Erythroblast (primary cell): Measurements from ENCODE around the gene MAP1S.

ENCODE experiments used
- GATA1 ChIP-seq: IDR thresholded peaks from 2 replicates; pipeline ENCODE4 v1.6.1; 2011; ENCODE audit warnings: low read depth, mild to moderate bottlenecking, control low read depth, low read length, moderate library complexity
- POLR2A ChIP-seq: IDR thresholded peaks from 2 replicates; pipeline ENCODE4 v1.6.1; 2011; ENCODE audit warnings: mild to moderate bottlenecking, low read length

- TF ChIP-seq POLR2A (no peak), GATA1 (no peak)
These were observed 24.7 kb downstream of the MAP1S start for GRCh38 chr19:17743874-17744580.
